Activated CD8-positive, alpha-beta T cell treated with anti-CD3 and anti-CD28 coated beads, Interleukin-2, amount 10 ng/mL, durations not matched to agents 7 days and 5 days (primary cell): Measurements from ENCODE around the gene USP22. TPM values are rescaled to one million over a fixed set of nuclear protein-coding genes. Genes with fewer than 3 reads are reported as not detected.
"Not testable (repeated sequence)": the region's sequence is repeated elsewhere in the genome, so short reads cannot be mapped to it uniquely, and the experiment has no call there.

Experiments
- ATAC-seq: fragments of 150-1000 bp; cut with Tn5 transposase; one replicate; pipeline ENCODE4 v1.10.0; 2021; ENCODE audit warnings: moderate library complexity
- CTCF ChIA-PET: fragments of 350-600 bp; sonication (Branson Sonifier 250); formaldehyde crosslinking; loops from one replicate; lab custom pipeline; 2021; ENCODE audit warnings: antibody characterized with exemption; lab: Charles Lee
- POLR2A ChIA-PET: fragments of 350-600 bp; sonication (Branson Sonifier 250); formaldehyde crosslinking; loops from one replicate; lab custom pipeline; 2021; ENCODE audit warnings: antibody characterized with exemption; lab: Charles Lee
- DNase-seq: peaks from one replicate; pipeline ENCODE4 v3.0.0-alpha.2; 2020
- H3K27ac Mint-ChIP-seq: one replicate; pipeline ENCODE4 v1.8.0; 2021; ENCODE audit warnings: mild to moderate bottlenecking, mixed read lengths
- H3K27me3 Mint-ChIP-seq: one replicate; pipeline ENCODE4 v1.8.0; 2021; ENCODE audit warnings: low read depth, mixed read lengths
- H3K36me3 Mint-ChIP-seq: one replicate; pipeline ENCODE4 v1.8.0; 2021; ENCODE audit warnings: low read depth, mixed read lengths
- H3K4me1 Mint-ChIP-seq: one replicate; pipeline ENCODE4 v1.8.0; 2021; ENCODE audit warnings: low read depth, mixed read lengths
- H3K4me3 Mint-ChIP-seq: one replicate; pipeline ENCODE4 v1.8.0; 2021; ENCODE audit warnings: mild to moderate bottlenecking, mixed read lengths
- H3K9me3 Mint-ChIP-seq: one replicate; pipeline ENCODE4 v1.8.0; 2022; ENCODE audit warnings: mixed read lengths; ENCODE audit not compliant: insufficient read depth
- total RNA-seq, 2 experiments: library from RNA; stranded (reverse); gene quantifications; one replicate each; pipeline ENCODE4 v1.2.3, GENCODE V29; 2021

The USP22 gene
- total RNA-seq, 2 experiments from 2014 or later, result 138 to 148 TPM

- H3K4me3 Mint-ChIP-seq, H3K27ac Mint-ChIP-seq, H3K9me3 Mint-ChIP-seq, CTCF ChIA-PET, H3K36me3 Mint-ChIP-seq, DNase-seq, H3K4me1 Mint-ChIP-seq, ATAC-seq, POLR2A ChIA-PET: not testable (repeated sequence)
- peaks cover 12% of the 10 kb centered on the region for H3K27me3 Mint-ChIP-seq
Observed at GRCh38 chr17:20979007-20979791, 63.6 kb downstream of the USP22 start.

GRCh38 chr17:20977609-20978253 lies 65.1 kb downstream of the USP22 start:
- H3K27me3 Mint-ChIP-seq, result peaks cover 12% of the 10 kb centered on the region
- CTCF ChIA-PET, POLR2A ChIA-PET, H3K4me3 Mint-ChIP-seq, H3K4me1 Mint-ChIP-seq, H3K27ac Mint-ChIP-seq, H3K36me3 Mint-ChIP-seq, DNase-seq, ATAC-seq, H3K9me3 Mint-ChIP-seq: not testable (repeated sequence)

GRCh38 chr17:20975566-20975965 lies 67.2 kb downstream of the USP22 start:
- Mint-ChIP-seq H3K9me3 (no peaks in the 10 kb centered on the region), H3K27ac (no peak overlapping the region), H3K4me3 (no peak overlapping the region), H3K4me1 (peaks cover 2% of the 10 kb centered on the region), H3K27me3 (peaks cover 18% of the 10 kb centered on the region), H3K36me3 (no peaks in the 10 kb centered on the region)
- DNase-seq (no peak), ATAC-seq (no peak)
- ChIA-PET CTCF (no interaction called here), POLR2A (no interaction called here)

- peaks cover 8% of the 10 kb centered on the region for H3K27me3 Mint-ChIP-seq
- CTCF ChIA-PET, result no interaction called here
- POLR2A ChIA-PET, result no interaction called here
- peaks cover 4% of the 10 kb centered on the region for H3K4me1 Mint-ChIP-seq
- no peaks in the 10 kb centered on the region for H3K36me3 Mint-ChIP-seq
- no peak for DNase-seq
- no peak overlapping the region for H3K27ac Mint-ChIP-seq
- ATAC-seq, result no peak
- no peaks in the 10 kb centered on the region for H3K9me3 Mint-ChIP-seq
- no peak overlapping the region for H3K4me3 Mint-ChIP-seq
Observed at GRCh38 chr17:20970329-20970728, 72.5 kb downstream of the USP22 start.

GRCh38 chr17:20968913-20969616 lies 73.7 kb downstream of the USP22 start:
- DNase-seq, result no peak
- no peaks in the 10 kb centered on the region for H3K36me3 Mint-ChIP-seq

GRCh38 chr17:20967776-20968175 lies 75.0 kb downstream of the USP22 start:
- ATAC-seq (no peak), DNase-seq (no peak)
- ChIA-PET POLR2A (no interaction called here), CTCF (no interaction called here)
- H3K4me3 Mint-ChIP-seq, result no peak overlapping the region
- peaks cover 6% of the 10 kb centered on the region for H3K27me3 Mint-ChIP-seq
- peaks cover 4% of the 10 kb centered on the region for H3K4me1 Mint-ChIP-seq
- H3K36me3 Mint-ChIP-seq, result no peaks in the 10 kb centered on the region
- no peaks in the 10 kb centered on the region for H3K9me3 Mint-ChIP-seq
- H3K27ac Mint-ChIP-seq, result no peak overlapping the region

More at GRCh38 chr17:20968913-20969616, 73.7 kb downstream of the USP22 start:
- H3K4me3 Mint-ChIP-seq, result no peak overlapping the region
- ChIA-PET CTCF (no interaction called here), POLR2A (no interaction called here)
- peaks cover 4% of the 10 kb centered on the region for H3K4me1 Mint-ChIP-seq
- no peaks in the 10 kb centered on the region for H3K9me3 Mint-ChIP-seq
- H3K27ac Mint-ChIP-seq, result no peak overlapping the region
- H3K27me3 Mint-ChIP-seq, result peaks cover 6% of the 10 kb centered on the region
- no peak for ATAC-seq

GRCh38 chr17:20966870-20967269 lies 75.9 kb downstream of the USP22 start:
- no peaks in the 10 kb centered on the region for H3K9me3 Mint-ChIP-seq
- H3K4me1 Mint-ChIP-seq, result peaks cover 4% of the 10 kb centered on the region
- peaks cover 6% of the 10 kb centered on the region for H3K27me3 Mint-ChIP-seq
- ChIA-PET CTCF (no interaction called here), POLR2A (interaction anchor here (1.2 kb wide), 1 partner anchor 11 kb away, joined by 4 read pairs; no protein-coding TSS in a partner anchor)
- no peak for ATAC-seq
- H3K4me3 Mint-ChIP-seq, result no peak overlapping the region
- no peak overlapping the region for H3K27ac Mint-ChIP-seq
- DNase-seq, result no peak
- no peaks in the 10 kb centered on the region for H3K36me3 Mint-ChIP-seq

GRCh38 chr17:20965492-20965891 lies 77.3 kb downstream of the USP22 start:
- no peak overlapping the region for H3K27ac Mint-ChIP-seq
- CTCF ChIA-PET, result no interaction called here
- H3K9me3 Mint-ChIP-seq, result no peaks in the 10 kb centered on the region
- peaks cover 1% of the 10 kb centered on the region for H3K4me1 Mint-ChIP-seq
- POLR2A ChIA-PET, result no interaction called here
- peaks cover 3% of the 10 kb centered on the region for H3K27me3 Mint-ChIP-seq
- ATAC-seq (no peak), DNase-seq (no peak)
- H3K36me3 Mint-ChIP-seq, result no peaks in the 10 kb centered on the region
- no peak overlapping the region for H3K4me3 Mint-ChIP-seq

GRCh38 chr17:20961586-20961985 lies 81.2 kb downstream of the USP22 start:
- Mint-ChIP-seq H3K4me3 (no peak overlapping the region), H3K9me3 (no peaks in the 10 kb centered on the region), H3K4me1 (no peaks in the 10 kb centered on the region), H3K27me3 (peaks cover 20% of the 10 kb centered on the region), H3K36me3 (no peaks in the 10 kb centered on the region), H3K27ac (no peak overlapping the region)
- no peak for DNase-seq
- CTCF ChIA-PET, result no interaction called here
- POLR2A ChIA-PET, result no interaction called here
- no peak for ATAC-seq

- H3K36me3 Mint-ChIP-seq, result no peaks in the 10 kb centered on the region
- H3K27me3 Mint-ChIP-seq, result peaks cover 26% of the 10 kb centered on the region
- H3K27ac Mint-ChIP-seq, result no peak overlapping the region
Observed at GRCh38 chr17:20960871-20961270, 81.9 kb downstream of the USP22 start.

GRCh38 chr17:20955427-20956323 lies 87.1 kb downstream of the USP22 start:
- no peaks in the 10 kb centered on the region for H3K9me3 Mint-ChIP-seq
- no peak overlapping the region for H3K27ac Mint-ChIP-seq
- no peaks in the 10 kb centered on the region for H3K36me3 Mint-ChIP-seq
- no peak for ATAC-seq
- DNase-seq, result no peak
- POLR2A ChIA-PET, result interaction anchor here (0.7 kb wide), 1 partner anchor 11 kb away, joined by 4 read pairs; no protein-coding TSS in a partner anchor
- no peaks in the 10 kb centered on the region for H3K4me1 Mint-ChIP-seq
- no peak overlapping the region for H3K4me3 Mint-ChIP-seq
- CTCF ChIA-PET, result interaction anchor here (1.0 kb wide), 1 partner anchor 10 kb away, joined by 3 read pairs; no protein-coding TSS in a partner anchor
- H3K27me3 Mint-ChIP-seq, result peaks cover 26% of the 10 kb centered on the region

More at GRCh38 chr17:20960871-20961270, 81.9 kb downstream of the USP22 start:
- ChIA-PET CTCF (no interaction called here), POLR2A (no interaction called here)
- Mint-ChIP-seq H3K4me3 (no peak overlapping the region), H3K4me1 (no peaks in the 10 kb centered on the region), H3K9me3 (no peaks in the 10 kb centered on the region)
- ATAC-seq (no peak), DNase-seq (no peak)
